Thyroid gland (tissue), 4 donors: ENCODE results near the gene ELL2. TPM values are rescaled to one million over a fixed set of nuclear protein-coding genes. Genes with fewer than 3 reads are reported as not detected.

Source experiments
- DNase-seq, 2 donors: peaks; one replicate each; pipeline ENCODE4 v3.0.0-alpha.2; 2019
- H3K27ac ChIP-seq, 3 donors: fragments of 200-600 bp; sonication (generic); 1 replicate in 2 of 3; 2 replicates in 1 of 3; pipeline ENCODE4 v1.5.1; 2016 to 2019; ENCODE audit warnings: mild to moderate bottlenecking in 1 of 3, moderate library complexity in 1 of 3
- H3K27me3 ChIP-seq: fragments of 200-600 bp; sonication (generic); one replicate; pipeline ENCODE4 v1.5.1; 2019
- H3K36me3 ChIP-seq, 2 donors: fragments of 200-600 bp; sonication (generic); one replicate each; pipeline ENCODE4 v1.5.1; 2016 to 2019
- H3K4me1 ChIP-seq, 2 donors: fragments of 200-600 bp; sonication (generic); one replicate each; pipeline ENCODE4 v1.5.1; 2017 to 2019
- H3K4me3 ChIP-seq, 3 donors: fragments of 200-600 bp; sonication (generic); replicated peaks in 1 of 3; 1 replicate in 2 of 3; 2 replicates in 1 of 3; pipeline ENCODE4 v1.5.1; 2016; ENCODE audit warnings: mild to moderate bottlenecking in 1 of 3
- H3K9me3 ChIP-seq: fragments of 200-600 bp; sonication (generic); one replicate; pipeline ENCODE4 v1.5.1; 2017
- CTCF ChIP-seq, 6 experiments: fragments of 200-600 bp in 3 of 6; fragments of 450-650 bp in 3 of 6; sonication (generic) in 3 of 6; IDR thresholded peaks; one replicate each; pipeline ENCODE4 v1.5.1; 2016 to 2019; ENCODE audit warnings: antibody characterized with exemption in 6 of 6, mild to moderate bottlenecking in 2 of 6, inconsistent platforms in 1 of 6, moderate library complexity in 1 of 6
- POLR2A ChIP-seq, 2 donors: fragments of 450-650 bp; IDR thresholded peaks; one replicate each; pipeline ENCODE4 v1.6.1; 2017; ENCODE audit warnings: antibody characterized with exemption in 2 of 2, mild to moderate bottlenecking in 2 of 2, moderate library complexity in 1 of 2
- WGBS, 2 donors: methylation state at CpG; one replicate each; pipeline ENCODE4 v1.1.5; 2017; 5-methylcytosine and 5-hydroxymethylcytosine counted together
- intact Hi-C: fragments of 100-400 bp; cut with DNase I; formaldehyde crosslinking; loops from one replicate; pipeline ENCODE4 v1.15.1; 2023
- total RNA-seq, 4 donors: library from RNA; depleted of rRNA; stranded (reverse); fragments of >200 nt; gene quantifications; one replicate each; pipeline ENCODE4 v1.2.3, GENCODE V29; 2016

Gene ELL2
- total RNA-seq, 4 donors from 2014 or later, result 56.1 to 80.2 (median 69.6) TPM

GRCh38 chr5:95886340-95887044, 75.2 kb downstream of the ELL2 start:
- TF ChIP-seq POLR2A (IDR thresholded peaks at IDR 0.05) (no peak), CTCF (IDR thresholded peaks at IDR 0.05) (no peak)
- H3K36me3 ChIP-seq, result peaks cover 0 to 25% of the 10 kb centered on the region in 2 donors
- WGBS, 2 donors, result 93 to 100% methylated on average over 1 of the region's 1 CpG
- H3K27me3 ChIP-seq, result no peaks in the 10 kb centered on the region
- H3K27ac ChIP-seq, result no peak overlapping the region
- intact Hi-C loops, result no loop called here
- no peak overlapping the region for H3K4me3 ChIP-seq
- H3K9me3 ChIP-seq, result no peaks in the 10 kb centered on the region
- peaks cover 0 to 5% of the 10 kb centered on the region in 2 donors for H3K4me1 ChIP-seq
- no peak for DNase-seq

GRCh38 chr5:95884511-95884910, 77.1 kb downstream of the ELL2 start:
- DNase-seq, result no peak
- TF ChIP-seq CTCF (IDR thresholded peaks at IDR 0.05), result no peak
- TF ChIP-seq POLR2A (IDR thresholded peaks at IDR 0.05), result no peak
- Histone ChIP-seq H3K27ac (no peak overlapping the region), H3K9me3 (no peaks in the 10 kb centered on the region), H3K4me1 (peaks cover 0 to 5% of the 10 kb centered on the region in 2 donors), H3K36me3 (peaks cover 0 to 6% of the 10 kb centered on the region in 2 donors), H3K27me3 (no peaks in the 10 kb centered on the region), H3K4me3 (no peak overlapping the region)
- 87 to 94% methylated on average over 1 of the region's 1 CpG for WGBS, 2 donors
- intact Hi-C loops, result no loop called here

- peaks cover 0 to 6% of the 10 kb centered on the region in 2 donors for H3K36me3 ChIP-seq
- no peak for DNase-seq
- intact Hi-C loops, result no loop called here
- H3K4me3 ChIP-seq, result no peak overlapping the region
- H3K27ac ChIP-seq, result no peak overlapping the region
- no peak for TF ChIP-seq CTCF (IDR thresholded peaks at IDR 0.05)
- no peak for TF ChIP-seq POLR2A (IDR thresholded peaks at IDR 0.05)
- peaks cover 0 to 5% of the 10 kb centered on the region in 2 donors for H3K4me1 ChIP-seq
- no peaks in the 10 kb centered on the region for H3K9me3 ChIP-seq
- no peaks in the 10 kb centered on the region for H3K27me3 ChIP-seq
- WGBS, 2 donors, result 42 to 61% methylated on average over 4 of the region's 4 CpGs
Measured at GRCh38 chr5:95884017-95884325, 77.7 kb downstream of the ELL2 start.

DNA sequence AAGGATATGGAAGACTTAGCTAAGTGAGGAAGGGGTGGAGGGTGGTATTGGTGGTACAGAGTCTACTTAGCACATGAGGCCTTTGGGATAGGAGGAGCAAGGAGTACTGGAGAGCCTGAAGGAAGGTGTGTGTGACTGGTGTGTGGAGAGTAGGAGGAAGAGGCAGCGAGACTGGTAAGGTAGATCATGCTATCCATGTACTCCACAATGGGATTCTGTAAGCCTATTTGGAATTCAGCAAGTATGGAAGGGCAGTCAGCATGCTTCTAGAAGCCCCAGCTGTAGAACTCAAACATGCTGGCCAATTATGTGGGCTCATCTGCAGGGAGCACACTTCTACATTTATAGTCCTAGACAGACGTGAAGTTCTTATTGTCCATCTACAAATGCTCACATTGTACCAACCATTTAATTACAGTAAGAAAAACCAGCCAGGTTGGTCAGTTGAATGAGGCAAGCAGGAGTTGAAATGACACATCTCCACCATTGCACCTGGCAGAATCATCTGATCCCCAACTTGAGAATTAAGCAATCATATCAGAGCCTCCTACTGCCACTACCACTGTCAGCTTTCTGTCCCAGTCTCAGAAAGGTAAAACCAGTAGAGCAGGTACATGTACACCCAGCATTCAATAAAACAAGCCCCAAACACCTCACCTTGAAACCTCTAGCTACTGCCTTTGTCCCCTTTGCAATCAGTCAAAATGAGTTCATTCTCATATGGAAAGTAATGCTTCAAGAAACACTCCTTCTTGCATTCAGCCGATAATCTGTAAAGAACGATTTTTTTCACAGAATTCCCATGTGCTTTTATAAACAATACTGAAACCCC, 78.2 kb downstream of the ELL2 start:
- H3K27me3 ChIP-seq, result no peaks in the 10 kb centered on the region
- no peaks in the 10 kb centered on the region for H3K9me3 ChIP-seq
- H3K4me3 ChIP-seq, result no peak overlapping the region
- intact Hi-C loops, result no loop called here
- H3K27ac ChIP-seq, result no peak overlapping the region
- TF ChIP-seq CTCF (IDR thresholded peaks at IDR 0.05) (no peak), POLR2A (IDR thresholded peaks at IDR 0.05) (no peak)
- no peak for DNase-seq
- WGBS, 2 donors, result 58 to 70% methylated on average over 4 of the region's 4 CpGs
- peaks cover 0 to 5% of the 10 kb centered on the region in 2 donors for H3K4me1 ChIP-seq
- peaks cover 0 to 6% of the 10 kb centered on the region in 2 donors for H3K36me3 ChIP-seq

DNA sequence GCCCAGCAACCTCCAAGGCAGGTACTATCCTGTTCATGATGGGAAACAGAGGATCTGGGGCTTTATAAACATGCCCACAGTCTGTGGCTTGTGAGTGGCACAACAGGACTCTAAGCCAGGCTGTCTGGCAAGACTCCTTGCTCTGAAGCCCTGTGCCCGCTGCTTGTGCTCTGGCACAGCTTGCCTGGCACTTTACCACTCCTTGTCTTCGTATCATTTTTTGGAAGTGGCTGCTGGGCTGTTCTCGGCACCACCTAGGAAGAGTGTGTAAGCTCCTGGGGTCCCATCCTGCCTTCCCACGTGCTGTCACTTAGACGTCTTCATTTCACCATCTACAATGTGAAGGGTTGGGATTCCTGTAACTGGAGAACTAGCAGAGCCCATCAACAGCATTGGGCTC, 79.8 kb downstream of the ELL2 start:
- no peak overlapping the region for H3K4me3 ChIP-seq
- DNase-seq, result no peak
- TF ChIP-seq CTCF (IDR thresholded peaks at IDR 0.05), result no peak
- no peak for TF ChIP-seq POLR2A (IDR thresholded peaks at IDR 0.05)
- no peaks in the 10 kb centered on the region for H3K27me3 ChIP-seq
- 72 to 91% methylated on average over 5 of the region's 5 CpGs for WGBS, 2 donors
- intact Hi-C loops, result no loop called here
- H3K36me3 ChIP-seq, result peaks cover 0 to 3% of the 10 kb centered on the region in 2 donors
- no peak overlapping the region for H3K27ac ChIP-seq
- H3K4me1 ChIP-seq, result peaks cover 0 to 5% of the 10 kb centered on the region in 2 donors
- no peaks in the 10 kb centered on the region for H3K9me3 ChIP-seq
